CD4-positive, alpha-beta T cell (primary cell): ENCODE data around the gene FXYD4. TPM values are rescaled to one million over a fixed set of nuclear protein-coding genes. Genes with fewer than 3 reads are reported as not detected.
A peak's percentile ranks its signal among the peaks of the same experiment; 100 is the strongest.

Experiments
- ATAC-seq: fragments of 200-7000 bp; cut with Tn5 transposase; one replicate; pipeline ENCODE4 v1.10.0; 2022; ENCODE audit warnings: mild to moderate bottlenecking; ENCODE audit not compliant: poor library complexity
- CTCF ChIA-PET: fragments of 350-600 bp; sonication (Branson Sonifier 250); formaldehyde crosslinking; loops from one replicate; lab custom pipeline; 2021; ENCODE audit warnings: antibody characterized with exemption, inconsistent platforms; lab: Charles Lee
- POLR2A ChIA-PET: fragments of 350-600 bp; sonication (Branson Sonifier 250); formaldehyde crosslinking; loops from one replicate; lab custom pipeline; 2021; ENCODE audit warnings: antibody characterized with exemption, inconsistent platforms; lab: Charles Lee
- DNase-seq, 14 experiments: peaks; one replicate each; pipeline ENCODE4 v3.0.0-alpha.2; 2013 to 2020; ENCODE audit warnings: mixed read lengths in 2 of 14
- H3K27ac ChIP-seq, 2 donors: one replicate each; pipeline versions ENCODE4 v1.5.1 to v1.7.0; 2013; ENCODE audit warnings: low read length in 2 of 2, low read depth in 1 of 2, mild to moderate bottlenecking in 1 of 2
- H3K27me3 ChIP-seq, 2 experiments: 1 replicate in 1 of 2; 2 replicates in 1 of 2; pipeline versions ENCODE4 v1.6.1 to v1.7.0; 2013; ENCODE audit warnings: low read length in 2 of 2, control low read depth in 1 of 2, mild to moderate bottlenecking in 1 of 2, moderate library complexity in 1 of 2; ENCODE audit not compliant: insufficient read depth in 2 of 2, control insufficient read depth in 1 of 2
- H3K36me3 ChIP-seq: one replicate; pipeline ENCODE4 v1.6.1; 2013; ENCODE audit warnings: low read length, control low read depth; ENCODE audit not compliant: insufficient read depth
- H3K4me1 ChIP-seq: one replicate; pipeline ENCODE4 v1.6.1; 2013; ENCODE audit warnings: low read length, control low read depth; ENCODE audit not compliant: insufficient read depth
- H3K4me3 ChIP-seq: one replicate; pipeline ENCODE4 v1.5.1; 2013; ENCODE audit warnings: mild to moderate bottlenecking, low read length, moderate library complexity
- H3K9me3 ChIP-seq, 2 experiments: 1 replicate in 1 of 2; 2 replicates in 1 of 2; pipeline versions ENCODE4 v1.6.1 to v1.7.0; 2013; ENCODE audit warnings: low read length in 2 of 2, mild to moderate bottlenecking in 2 of 2, control low read depth in 1 of 2, moderate library complexity in 1 of 2; ENCODE audit not compliant: control insufficient read depth in 1 of 2, insufficient read depth in 1 of 2
- H3K27ac Mint-ChIP-seq: one replicate; pipeline ENCODE4 v1.8.0; 2020; ENCODE audit warnings: mixed read lengths
- H3K27me3 Mint-ChIP-seq: one replicate; pipeline ENCODE4 v1.8.0; 2021; ENCODE audit warnings: mixed read lengths
- H3K36me3 Mint-ChIP-seq: one replicate; pipeline ENCODE4 v1.8.0; 2021; ENCODE audit warnings: low read depth, mixed read lengths
- H3K4me1 Mint-ChIP-seq: one replicate; pipeline ENCODE4 v1.8.0; 2021; ENCODE audit warnings: low read depth, mixed read lengths
- H3K4me3 Mint-ChIP-seq: one replicate; pipeline ENCODE4 v1.8.0; 2020; ENCODE audit warnings: mild to moderate bottlenecking, mixed read lengths
- H3K9me3 Mint-ChIP-seq: one replicate; pipeline ENCODE4 v1.8.0; 2020; ENCODE audit warnings: mixed read lengths
- intact Hi-C, 2 experiments: fragments of 100-400 bp; cut with DNase I in 1 of 2; cut with micrococcal nuclease in 1 of 2; formaldehyde crosslinking; loops; one replicate each; pipeline versions ENCODE4 v1.15.1 to v1.9.0; 2023 to 2025; cut with DNase I, micrococcal nuclease
- total RNA-seq, 174 experiments: library from RNA in 2 of 174; stranded (reverse) in 2 of 174; gene quantifications; one replicate each; pipeline ENCODE4 v1.2.3 and lab custom pipeline; 2021 to 2026
- TF ChIP-seq, protein P1 (sequence below): fragments of 200-600 bp; IDR thresholded peaks from one replicate; pipeline ENCODE4 v1.8.0; 2022; ENCODE audit warnings: antibody characterized with exemption, mild to moderate bottlenecking

The FXYD4 gene
- total RNA-seq, 2 experiments from 2014 or later: not detected

GRCh38 chr10:43377424-43377883 is 6.0 kb downstream of the FXYD4 start:
- H3K27me3 ChIP-seq: no peaks in the 10 kb centered on the region
- H3K4me3 ChIP-seq: no peak overlapping the region
- no peaks in the 10 kb centered on the region for H3K9me3 ChIP-seq
- intact Hi-C loops: no loop called here
- TF ChIP-seq, protein P1, sequence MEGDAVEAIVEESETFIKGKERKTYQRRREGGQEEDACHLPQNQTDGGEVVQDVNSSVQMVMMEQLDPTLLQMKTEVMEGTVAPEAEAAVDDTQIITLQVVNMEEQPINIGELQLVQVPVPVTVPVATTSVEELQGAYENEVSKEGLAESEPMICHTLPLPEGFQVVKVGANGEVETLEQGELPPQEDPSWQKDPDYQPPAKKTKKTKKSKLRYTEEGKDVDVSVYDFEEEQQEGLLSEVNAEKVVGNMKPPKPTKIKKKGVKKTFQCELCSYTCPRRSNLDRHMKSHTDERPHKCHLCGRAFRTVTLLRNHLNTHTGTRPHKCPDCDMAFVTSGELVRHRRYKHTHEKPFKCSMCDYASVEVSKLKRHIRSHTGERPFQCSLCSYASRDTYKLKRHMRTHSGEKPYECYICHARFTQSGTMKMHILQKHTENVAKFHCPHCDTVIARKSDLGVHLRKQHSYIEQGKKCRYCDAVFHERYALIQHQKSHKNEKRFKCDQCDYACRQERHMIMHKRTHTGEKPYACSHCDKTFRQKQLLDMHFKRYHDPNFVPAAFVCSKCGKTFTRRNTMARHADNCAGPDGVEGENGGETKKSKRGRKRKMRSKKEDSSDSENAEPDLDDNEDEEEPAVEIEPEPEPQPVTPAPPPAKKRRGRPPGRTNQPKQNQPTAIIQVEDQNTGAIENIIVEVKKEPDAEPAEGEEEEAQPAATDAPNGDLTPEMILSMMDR: no peak
- H3K4me3 Mint-ChIP-seq: no peak overlapping the region
- H3K27me3 Mint-ChIP-seq: no peaks in the 10 kb centered on the region
- H3K36me3 ChIP-seq: no peaks in the 10 kb centered on the region
- H3K4me1 Mint-ChIP-seq: peaks cover 5% of the 10 kb centered on the region
- ATAC-seq (no peak), DNase-seq (no peak)
- H3K27ac Mint-ChIP-seq: no peak overlapping the region
- CTCF ChIA-PET: no interaction called here
- no peaks in the 10 kb centered on the region for H3K36me3 Mint-ChIP-seq
- POLR2A ChIA-PET: no interaction called here
- H3K4me1 ChIP-seq: peaks cover 8% of the 10 kb centered on the region
- H3K27ac ChIP-seq: no peak overlapping the region
- H3K9me3 Mint-ChIP-seq: no peaks in the 10 kb centered on the region

- H3K27me3 Mint-ChIP-seq: no peaks in the 10 kb centered on the region
- ATAC-seq: no peak
- Histone ChIP-seq H3K9me3 (no peaks in the 10 kb centered on the region), H3K36me3 (peaks cover 14% of the 10 kb centered on the region), H3K27me3 (no peaks in the 10 kb centered on the region), H3K4me1 (no peaks in the 10 kb centered on the region), H3K27ac (no peak overlapping the region), H3K4me3 (no peak overlapping the region)
- H3K27ac Mint-ChIP-seq: peak overlapping the region; percentile 73
- no peak for DNase-seq
- no peaks in the 10 kb centered on the region for H3K9me3 Mint-ChIP-seq
- ChIA-PET CTCF (no interaction called here), POLR2A (interaction anchor here (1.0 kb wide), 1 partner anchor 13 kb away, joined by 5 read pairs; no protein-coding TSS in a partner anchor)
- H3K36me3 Mint-ChIP-seq: peaks cover 14% of the 10 kb centered on the region
- H3K4me1 Mint-ChIP-seq: peaks cover 5% of the 10 kb centered on the region
- intact Hi-C loops: no loop called here
- no peak overlapping the region for H3K4me3 Mint-ChIP-seq
- TF ChIP-seq, protein P1: no peak
These were observed 9.3 kb downstream of the FXYD4 start for GRCh38 chr10:43380610-43381222.

- Histone ChIP-seq H3K27me3 (no peaks in the 10 kb centered on the region), H3K9me3 (no peaks in the 10 kb centered on the region), H3K4me3 (no peak overlapping the region), H3K4me1 (peaks cover 3% of the 10 kb centered on the region), H3K27ac (no peak overlapping the region), H3K36me3 (peaks cover 41% of the 10 kb centered on the region)
- POLR2A ChIA-PET: interaction anchor here (0.7 kb wide), 1 partner anchor 600 kb away, joined by 3 read pairs; no protein-coding TSS in a partner anchor
- intact Hi-C loops: no loop called here
- Mint-ChIP-seq H3K9me3 (no peaks in the 10 kb centered on the region), H3K4me1 (peaks cover 27% of the 10 kb centered on the region), H3K4me3 (no peak overlapping the region), H3K27me3 (no peaks in the 10 kb centered on the region), H3K36me3 (peaks cover 41% of the 10 kb centered on the region), H3K27ac (peak overlapping the region; percentile 82)
- DNase-seq (no peak), ATAC-seq (no peak)
- CTCF ChIA-PET: no interaction called here
- TF ChIP-seq, protein P1: no peak
These were observed 12.0 kb downstream of the FXYD4 start for GRCh38 chr10:43383204-43383971.
